Endodermal cell (in vitro differentiated cells): ENCODE data around the gene TEX264. TPM values are rescaled to one million over a fixed set of nuclear protein-coding genes. Genes with fewer than 3 reads are reported as not detected.

Experiments used
- DNase-seq: peaks from one replicate; pipeline ENCODE4 v3.0.0-alpha.2; 2017
- H3K27ac ChIP-seq: 2 replicates; pipeline ENCODE4 v1.5.1; 2013; ENCODE audit warnings: mild to moderate bottlenecking, low read depth, low read length, moderate library complexity
- H3K27me3 ChIP-seq: 2 replicates; pipeline ENCODE4 v1.6.1; 2013; ENCODE audit warnings: mild to moderate bottlenecking, low read length, moderate library complexity; ENCODE audit not compliant: insufficient read depth, control insufficient read depth, poor library complexity, severe bottlenecking
- H3K36me3 ChIP-seq: 2 replicates; pipeline ENCODE4 v1.7.0; 2013; ENCODE audit warnings: mild to moderate bottlenecking, low read length, moderate library complexity; ENCODE audit not compliant: control insufficient read depth, insufficient read depth
- H3K4me1 ChIP-seq: one replicate; pipeline ENCODE4 v1.7.0; 2013; ENCODE audit warnings: low read length; ENCODE audit not compliant: control insufficient read depth, insufficient read depth
- H3K4me3 ChIP-seq: 2 replicates; pipeline ENCODE4 v1.5.1; 2013; ENCODE audit warnings: mild to moderate bottlenecking, low read length, moderate library complexity
- H3K9ac ChIP-seq: 2 replicates; pipeline ENCODE4 v1.6.1; 2013; ENCODE audit warnings: mild to moderate bottlenecking, low read length, moderate library complexity; ENCODE audit not compliant: poor library complexity, severe bottlenecking; ENCODE audit errors: extremely low read depth
- H3K9me3 ChIP-seq: 2 replicates; pipeline ENCODE4 v1.6.1; 2013; ENCODE audit warnings: mild to moderate bottlenecking, low read length, moderate library complexity; ENCODE audit not compliant: control insufficient read depth
- H3K27ac Mint-ChIP-seq: 2 replicates; pipeline ENCODE4 v1.8.0; 2020; ENCODE audit warnings: mixed read lengths
- H3K27me3 Mint-ChIP-seq: 2 replicates; pipeline ENCODE4 v1.8.0; 2021; ENCODE audit warnings: mild to moderate bottlenecking, mixed read lengths; ENCODE audit not compliant: insufficient read depth
- H3K36me3 Mint-ChIP-seq: 2 replicates; pipeline ENCODE4 v1.8.0; 2020; ENCODE audit warnings: low read depth, mixed read lengths
- H3K4me1 Mint-ChIP-seq: 2 replicates; pipeline ENCODE4 v1.8.0; 2020; ENCODE audit warnings: mixed read lengths
- H3K4me3 Mint-ChIP-seq: 2 replicates; pipeline ENCODE4 v1.8.0; 2020; ENCODE audit warnings: mild to moderate bottlenecking, moderate library complexity, mixed read lengths
- H3K9me3 Mint-ChIP-seq: 2 replicates; pipeline ENCODE4 v1.8.0; 2020; ENCODE audit warnings: mild to moderate bottlenecking, mixed read lengths
- WGBS, 2 experiments: methylation state at CpG; one replicate each; pipeline versions ENCODE4 v1.1.5 to v1.1.7; 2013; ENCODE audit warnings: missing lambda C conversion rate in 2 of 2, mixed read lengths in 1 of 2; ENCODE audit not compliant: insufficient coverage in 1 of 2, insufficient read length in 1 of 2; 5-methylcytosine and 5-hydroxymethylcytosine counted together
- total RNA-seq, 2 donors: library from RNA; stranded (reverse); fragmentation: NEBNext Ultra II Directional in 1 of 2; extraction: Animal tissue kit (Norgen Biotek cat#: 25700) in 1 of 2; gene quantifications; 2 replicates in 1 of 2; 3 replicates in 1 of 2; pipeline ENCODE4 v1.2.1, GENCODE V29; 2021
- TF ChIP-seq, protein P1 (sequence below): fragments of 200-600 bp; sonication (generic); conservative IDR thresholded peaks from 2 replicates; pipeline ENCODE4 v1.5.0; 2021; ENCODE audit warnings: antibody characterized with exemption, mild to moderate bottlenecking

The TEX264 gene
- total RNA-seq, 2 donors from 2014 or later: 21.1 to 24.9 TPM

DNA sequence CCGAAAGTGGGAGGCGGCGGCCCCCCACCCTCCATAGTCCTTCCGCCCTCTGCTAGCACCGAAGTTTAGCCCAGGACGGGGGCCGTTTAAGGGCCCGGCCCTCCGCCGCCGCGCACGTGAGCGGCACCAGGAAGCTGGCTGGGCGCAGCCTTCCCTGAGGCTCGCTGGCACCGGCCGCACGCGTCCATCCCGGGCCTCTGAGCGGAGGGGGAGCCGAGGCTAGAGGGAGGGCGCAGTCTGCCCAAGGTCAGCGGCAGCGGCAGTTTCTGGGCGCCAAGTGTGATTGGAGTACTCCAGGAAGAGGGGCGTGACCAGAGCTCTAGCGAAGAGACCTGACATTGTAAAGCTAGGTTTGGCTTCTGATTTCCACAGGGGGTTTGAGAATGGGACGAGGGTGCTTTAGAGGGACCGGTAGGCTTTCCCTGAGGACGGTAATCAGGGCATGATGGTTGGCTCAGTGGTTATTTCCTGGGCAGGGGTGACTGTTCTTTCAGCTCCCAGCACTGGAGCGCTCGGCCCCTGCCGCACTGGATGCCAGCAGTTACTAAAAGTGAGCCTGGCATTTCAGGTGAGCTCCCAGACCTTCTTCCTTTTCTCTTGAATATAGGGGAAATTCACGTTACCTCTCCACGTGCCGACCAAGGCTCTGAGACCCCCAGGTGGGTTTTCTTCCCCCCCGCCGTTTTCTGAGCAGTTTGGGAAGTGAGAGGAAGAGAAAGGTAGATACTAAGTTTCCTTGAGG, 853 bp downstream of the TEX264 start:
- TF ChIP-seq, protein P1, sequence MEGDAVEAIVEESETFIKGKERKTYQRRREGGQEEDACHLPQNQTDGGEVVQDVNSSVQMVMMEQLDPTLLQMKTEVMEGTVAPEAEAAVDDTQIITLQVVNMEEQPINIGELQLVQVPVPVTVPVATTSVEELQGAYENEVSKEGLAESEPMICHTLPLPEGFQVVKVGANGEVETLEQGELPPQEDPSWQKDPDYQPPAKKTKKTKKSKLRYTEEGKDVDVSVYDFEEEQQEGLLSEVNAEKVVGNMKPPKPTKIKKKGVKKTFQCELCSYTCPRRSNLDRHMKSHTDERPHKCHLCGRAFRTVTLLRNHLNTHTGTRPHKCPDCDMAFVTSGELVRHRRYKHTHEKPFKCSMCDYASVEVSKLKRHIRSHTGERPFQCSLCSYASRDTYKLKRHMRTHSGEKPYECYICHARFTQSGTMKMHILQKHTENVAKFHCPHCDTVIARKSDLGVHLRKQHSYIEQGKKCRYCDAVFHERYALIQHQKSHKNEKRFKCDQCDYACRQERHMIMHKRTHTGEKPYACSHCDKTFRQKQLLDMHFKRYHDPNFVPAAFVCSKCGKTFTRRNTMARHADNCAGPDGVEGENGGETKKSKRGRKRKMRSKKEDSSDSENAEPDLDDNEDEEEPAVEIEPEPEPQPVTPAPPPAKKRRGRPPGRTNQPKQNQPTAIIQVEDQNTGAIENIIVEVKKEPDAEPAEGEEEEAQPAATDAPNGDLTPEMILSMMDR: no peak
- 14 to 23% methylated on average over 9 to 40 of the region's 40 CpGs for WGBS, 2 experiments
- no peak overlapping the region for H3K27ac ChIP-seq
- no peaks in the 10 kb centered on the region for H3K27me3 ChIP-seq
- DNase-seq: peak; percentile 92
- H3K36me3 ChIP-seq: peaks cover 8% of the 10 kb centered on the region
- no peaks in the 10 kb centered on the region for H3K9me3 ChIP-seq
- H3K4me3 ChIP-seq: peak overlapping the region; percentile 86
- Mint-ChIP-seq H3K27me3 (no peaks in the 10 kb centered on the region), H3K9me3 (no peaks in the 10 kb centered on the region), H3K4me3 (peak overlapping the region; percentile 72), H3K4me1 (peaks cover 27% of the 10 kb centered on the region), H3K36me3 (peaks cover 9% of the 10 kb centered on the region), H3K27ac (peak overlapping the region; percentile 44)
- no peaks in the 10 kb centered on the region for H3K4me1 ChIP-seq
- H3K9ac ChIP-seq: peak overlapping the region; percentile 61

DNA sequence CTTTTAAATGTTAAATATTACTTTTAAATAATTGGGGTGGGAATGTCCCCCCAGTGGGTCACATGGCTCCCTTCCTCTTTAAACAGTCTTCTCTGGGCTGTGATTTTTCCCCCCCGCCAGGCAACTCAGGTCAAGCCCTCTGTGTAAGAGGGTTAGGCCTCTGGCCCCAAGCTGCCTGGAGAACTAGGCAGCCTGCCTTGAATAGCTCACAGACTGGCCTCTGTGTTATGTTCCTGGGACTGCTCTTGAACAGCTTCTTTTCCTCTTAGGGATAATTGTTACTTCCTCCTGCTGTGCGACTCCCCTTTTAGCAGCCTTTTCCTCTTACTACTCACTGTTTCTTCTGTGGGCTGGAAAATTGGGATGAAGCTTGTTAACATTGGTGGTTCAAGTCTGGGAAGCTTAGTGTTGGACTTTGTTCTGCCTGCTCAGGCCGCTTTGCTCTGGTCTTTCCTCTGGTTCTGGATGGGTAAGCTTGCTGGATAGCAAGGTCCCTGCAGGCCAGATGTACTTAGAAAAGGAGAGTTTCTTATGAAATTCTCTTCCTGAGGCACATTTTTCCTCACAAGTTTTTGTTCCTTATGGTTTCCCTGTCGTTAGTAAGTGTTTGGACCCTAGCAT, 2.2 kb downstream of the TEX264 start:
- H3K27ac Mint-ChIP-seq: no peak overlapping the region
- Histone ChIP-seq H3K27ac (no peak overlapping the region), H3K36me3 (peaks cover 7% of the 10 kb centered on the region), H3K4me1 (no peaks in the 10 kb centered on the region), H3K9me3 (no peaks in the 10 kb centered on the region), H3K27me3 (no peaks in the 10 kb centered on the region), H3K9ac (no peak overlapping the region), H3K4me3 (no peak overlapping the region)
- H3K9me3 Mint-ChIP-seq: no peaks in the 10 kb centered on the region
- DNase-seq: no peak
- H3K36me3 Mint-ChIP-seq: peaks cover 9% of the 10 kb centered on the region
- 85 to 100% methylated on average over 1 to 4 of the region's 4 CpGs for WGBS, 2 experiments
- no peak overlapping the region for H3K4me3 Mint-ChIP-seq
- TF ChIP-seq, protein P1: no peak
- H3K4me1 Mint-ChIP-seq: peaks cover 26% of the 10 kb centered on the region
- H3K27me3 Mint-ChIP-seq: no peaks in the 10 kb centered on the region

DNA sequence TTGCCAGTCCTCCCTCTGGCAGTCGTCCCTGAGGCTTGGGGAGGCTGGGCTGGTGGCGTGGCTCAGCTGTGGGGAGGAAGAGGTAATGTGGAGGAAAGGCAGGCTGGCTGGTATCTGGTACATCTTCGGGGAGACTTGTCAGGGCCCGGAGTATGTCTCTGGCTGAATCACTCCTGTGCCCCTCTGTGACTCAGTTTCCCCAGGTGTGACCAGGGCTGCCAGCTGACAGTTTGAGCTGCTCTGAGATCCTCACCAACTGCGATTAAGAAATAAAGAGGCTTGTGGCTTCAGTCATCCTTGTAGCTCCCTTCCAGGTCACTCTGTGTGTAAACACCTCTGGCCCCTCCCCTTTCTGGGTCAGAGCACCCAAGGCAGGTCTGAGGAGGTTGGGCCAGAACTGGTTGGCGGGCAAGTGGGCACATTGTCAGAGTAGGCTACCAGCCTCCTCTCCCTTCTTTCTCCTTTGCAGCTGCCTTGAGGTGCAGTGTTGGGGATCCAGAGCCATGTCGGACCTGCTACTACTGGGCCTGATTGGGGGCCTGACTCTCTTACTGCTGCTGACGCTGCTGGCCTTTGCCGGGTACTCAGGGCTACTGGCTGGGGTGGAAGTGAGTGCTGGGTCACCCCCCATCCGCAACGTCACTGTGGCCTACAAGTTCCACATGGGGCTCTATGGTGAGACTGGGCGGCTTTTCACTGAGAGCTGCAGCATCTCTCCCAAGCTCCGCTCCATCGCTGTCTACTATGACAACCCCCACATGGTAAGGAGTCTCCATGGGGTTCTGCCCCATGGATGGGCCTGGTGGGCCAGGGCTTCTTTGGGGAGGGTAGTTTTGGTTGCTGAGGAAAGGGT, 3.0 kb downstream of the TEX264 start:
- peaks cover 7% of the 10 kb centered on the region for H3K36me3 ChIP-seq
- no peaks in the 10 kb centered on the region for H3K9me3 ChIP-seq
- WGBS, 2 experiments: 95 to 99% methylated on average over 8 to 14 of the region's 14 CpGs
- H3K9me3 Mint-ChIP-seq: no peaks in the 10 kb centered on the region
- no peak overlapping the region for H3K4me3 Mint-ChIP-seq
- H3K4me3 ChIP-seq: no peak overlapping the region
- peaks cover 18% of the 10 kb centered on the region for H3K4me1 Mint-ChIP-seq
- no peaks in the 10 kb centered on the region for H3K27me3 ChIP-seq
- no peak overlapping the region for H3K27ac ChIP-seq
- no peaks in the 10 kb centered on the region for H3K4me1 ChIP-seq
- no peak overlapping the region for H3K9ac ChIP-seq
- H3K27me3 Mint-ChIP-seq: no peaks in the 10 kb centered on the region
- DNase-seq: no peak
- peaks cover 9% of the 10 kb centered on the region for H3K36me3 Mint-ChIP-seq
- no peak overlapping the region for H3K27ac Mint-ChIP-seq
- TF ChIP-seq, protein P1: no peak
